DOHH2 (cell line): ENCODE results near the gene RNF148.

Experiments used
- CTCF ChIP-seq: fragments of 200-600 bp; sonication (generic); IDR thresholded peaks from one replicate; pipeline ENCODE4 v1.5.1; 2014; ENCODE audit warnings: antibody characterized with exemption, mild to moderate bottlenecking, low read depth, low read length; ENCODE audit not compliant: poor library complexity, severe bottlenecking
- EZH2phosphoT487 ChIP-seq: fragments of 200-600 bp; sonication (generic); IDR thresholded peaks from 2 replicates; pipeline ENCODE4 v1.6.1; 2017; ENCODE audit warnings: borderline replicate concordance, mild to moderate bottlenecking, antibody characterized with exemption, low read length, moderate library complexity, mixed read lengths

GRCh38 chr7:122750389-122750788 lies 47.7 kb upstream of the RNF148 start:
- TF ChIP-seq CTCF (no peak), EZH2phosphoT487 (no peak)
